ENCODE data around the gene CP.

The CP gene

DNA sequence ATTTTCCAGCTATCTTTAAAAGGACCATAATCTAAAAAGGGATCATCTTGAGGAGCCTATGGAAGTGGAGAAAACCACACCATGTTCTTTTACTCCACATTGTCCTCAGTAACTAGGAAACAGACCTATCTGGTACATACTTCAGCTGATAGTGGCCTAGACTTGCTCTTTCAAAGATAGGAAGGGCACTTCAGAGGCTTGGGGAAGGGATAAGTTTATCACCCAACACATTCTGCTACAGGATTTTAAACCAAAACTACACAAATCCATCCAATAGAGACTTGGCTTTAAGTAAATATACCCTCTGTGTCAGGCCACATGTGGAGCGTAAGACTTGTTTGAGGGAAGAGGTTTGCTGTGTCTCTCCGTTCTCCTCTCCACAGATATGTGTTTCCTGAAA lies 35.4 kb downstream of the CP start:
- DNase-seq (ENCODE audit: low read depth in 4 of 4, low spot score in 1 of 4) = no peak

DNA sequence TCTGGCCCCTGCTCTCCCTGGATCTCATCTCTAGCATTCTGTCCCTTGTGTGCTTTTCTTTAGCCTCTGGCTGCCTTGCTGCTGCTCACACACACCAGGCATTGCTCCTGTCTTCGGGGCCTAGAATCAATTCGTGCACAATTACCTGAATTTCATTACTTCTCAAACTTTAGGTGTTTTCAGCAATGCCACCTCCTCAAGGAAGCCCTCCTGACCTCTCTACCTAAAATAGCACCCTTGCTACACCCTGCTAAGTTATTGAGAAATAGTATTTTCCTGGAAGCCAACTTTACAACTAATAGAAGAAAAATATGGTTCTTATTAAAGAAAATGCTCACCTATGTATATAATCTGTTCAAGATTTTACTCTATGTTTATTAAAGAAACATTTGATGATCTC lies 40.4 kb downstream of the CP start:
- no peak for DNase-seq (ENCODE audit: low read depth in 4 of 4, low spot score in 1 of 4)

DNA sequence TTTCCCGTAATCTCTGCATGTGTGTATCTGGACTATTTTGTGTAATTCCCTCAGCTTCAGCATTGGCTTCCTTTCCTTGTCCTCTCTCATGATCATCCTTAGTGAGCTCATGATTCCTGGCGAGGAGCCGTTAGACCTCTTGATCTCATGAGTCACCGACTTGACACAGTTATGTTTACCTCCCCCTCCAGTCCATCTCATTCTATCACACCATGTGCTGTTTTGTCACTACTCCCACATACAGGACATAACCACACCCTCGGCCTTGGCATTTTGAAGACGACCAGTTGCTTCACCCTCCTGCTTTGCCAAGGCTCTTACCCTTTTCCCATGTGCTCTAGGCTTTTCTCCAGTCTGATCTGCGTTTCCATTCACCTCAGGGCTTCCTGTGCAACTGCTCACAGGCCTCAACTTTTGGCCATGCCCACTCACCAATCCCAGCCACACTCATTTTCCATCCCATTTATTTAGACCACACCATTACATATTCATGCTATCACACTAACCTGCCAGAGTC lies 41.5 kb downstream of the CP start:
- no peak for DNase-seq (ENCODE audit: low read depth in 4 of 4, low spot score in 1 of 4)

- no peak for DNase-seq (ENCODE audit: low read depth in 4 of 4, low spot score in 1 of 4)
These were observed 42.4 kb downstream of the CP start for GRCh38 chr3:149179220-149179619.

DNA sequence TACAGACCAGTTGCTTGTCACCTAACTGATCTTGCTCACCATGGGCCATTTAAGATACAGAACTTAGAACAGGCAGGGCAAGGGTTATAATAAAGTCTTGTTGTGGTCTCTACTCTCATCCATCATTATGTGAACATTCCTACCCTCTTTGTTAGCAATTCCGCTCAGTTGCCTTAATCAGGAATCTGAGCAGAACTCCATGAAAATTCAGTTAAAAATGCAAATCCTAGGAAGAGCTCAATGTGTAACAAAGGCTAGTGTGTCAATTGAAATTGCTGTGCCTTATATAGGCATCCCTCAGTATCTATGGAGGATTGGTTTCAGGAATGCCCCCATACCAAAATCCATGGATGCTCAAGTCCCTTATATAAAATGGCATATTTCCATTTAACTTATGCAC lies 44.5 kb downstream of the CP start:
- no peak for DNase-seq (ENCODE audit: low read depth in 4 of 4, low spot score in 1 of 4)

DNA sequence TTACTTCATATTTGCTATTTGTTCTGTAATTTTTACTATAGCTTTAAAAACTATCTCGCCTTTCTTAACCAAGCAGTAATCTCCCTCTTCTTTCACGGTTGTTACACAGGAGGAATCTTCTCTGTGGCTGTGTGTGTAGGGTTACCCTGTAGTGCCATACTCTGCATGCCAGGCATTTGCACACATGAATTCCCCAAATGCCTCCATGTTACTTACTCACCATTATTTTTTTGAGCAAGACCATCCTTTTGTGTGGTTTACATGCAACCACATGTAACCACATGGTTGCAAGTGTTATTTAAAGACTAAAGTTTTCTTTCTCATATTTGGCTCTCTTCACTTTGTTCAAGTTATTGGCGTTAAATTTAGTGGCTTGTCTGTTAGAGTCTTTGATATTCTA lies 46.7 kb downstream of the CP start:
- no peak for DNase-seq (ENCODE audit: low read depth in 4 of 4, low spot score in 1 of 4)

- DNase-seq (ENCODE audit: low read depth in 4 of 4, low spot score in 1 of 4) = no peak
These were observed 51.0 kb downstream of the CP start for GRCh38 chr3:149170672-149171071.

DNA sequence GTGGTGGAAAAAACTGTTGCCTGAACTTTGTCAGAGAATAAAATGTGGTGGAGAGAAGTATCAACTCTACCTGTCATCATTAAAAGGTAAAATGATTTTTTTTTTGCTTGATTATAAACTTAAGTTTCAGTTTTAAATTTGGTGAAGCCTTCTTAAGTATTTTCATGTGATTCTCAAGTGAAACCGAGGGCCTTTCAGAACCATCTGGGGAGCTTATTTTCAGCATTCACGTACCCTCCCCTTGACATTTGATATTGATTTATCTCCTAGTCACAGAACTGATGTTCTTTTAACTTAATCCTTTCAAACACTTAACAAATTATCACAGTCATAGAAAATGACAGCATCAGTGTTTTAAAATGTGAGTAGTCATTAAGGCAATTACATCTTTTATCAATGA lies 53.7 kb downstream of the CP start:
- DNase-seq (ENCODE audit: low read depth in 4 of 4, low spot score in 1 of 4) = no peak

GRCh38 chr3:149163066-149163465 lies 58.6 kb downstream of the CP start:
- DNase-seq (ENCODE audit: low read depth in 4 of 4, low spot score in 1 of 4) = no peak

DNA sequence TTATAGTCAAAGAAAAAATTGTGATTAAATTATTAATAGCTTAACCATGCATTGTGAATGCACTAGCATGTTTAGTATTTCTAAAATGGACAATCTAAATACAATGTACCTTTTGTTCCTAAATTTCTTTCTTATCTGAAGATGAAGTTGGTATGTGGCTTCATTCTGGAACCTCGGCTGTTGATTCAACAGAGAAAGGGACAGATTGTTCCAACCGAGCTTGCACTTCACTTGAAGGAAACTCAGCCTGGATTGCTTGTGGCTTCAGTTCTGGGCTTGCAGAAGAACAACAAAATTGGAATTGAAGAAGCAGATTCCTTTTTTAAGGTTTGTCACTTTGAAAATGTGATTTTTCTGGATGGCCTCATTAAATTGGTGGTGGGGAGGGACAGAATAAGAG lies 59.6 kb downstream of the CP start:
- no peak for DNase-seq (ENCODE audit: low read depth in 4 of 4, low spot score in 1 of 4)

GRCh38 chr3:149160754-149161300 lies 60.8 kb downstream of the CP start:
- no peak for DNase-seq (ENCODE audit: low read depth in 4 of 4, low spot score in 1 of 4)

- no peak for DNase-seq (ENCODE audit: low read depth in 4 of 4, low spot score in 1 of 4)
These were observed 68.2 kb downstream of the CP start for GRCh38 chr3:149153402-149153801.

- no peak for DNase-seq (ENCODE audit: low read depth in 4 of 4, low spot score in 1 of 4)
These were observed 69.2 kb downstream of the CP start for GRCh38 chr3:149152420-149152819.

GRCh38 chr3:149151843-149152242 lies 69.8 kb downstream of the CP start:
- no peak for DNase-seq (ENCODE audit: low read depth in 4 of 4, low spot score in 1 of 4)

- DNase-seq (ENCODE audit: low read depth in 4 of 4, low spot score in 1 of 4) = no peak
These were observed 71.2 kb downstream of the CP start for GRCh38 chr3:149150436-149150835.

DNA sequence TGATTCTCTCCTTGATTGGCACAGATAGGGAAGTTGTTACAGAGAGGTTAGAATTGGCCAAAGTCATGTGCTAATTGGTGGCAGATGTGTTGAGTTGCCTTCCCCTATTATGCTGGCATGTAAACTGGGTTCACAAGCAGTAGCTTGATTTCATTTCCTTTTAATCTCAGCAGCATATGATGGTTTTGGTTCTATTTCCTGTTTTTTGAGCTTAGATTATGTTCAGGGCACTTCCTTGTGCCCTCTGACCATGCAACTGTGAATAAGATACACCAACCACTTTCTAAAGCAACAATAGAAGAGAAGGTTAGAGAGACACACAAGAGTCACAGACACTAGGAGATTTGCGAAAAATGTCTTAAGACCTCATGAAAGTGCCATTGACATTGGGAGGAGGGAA lies 75.7 kb downstream of the CP start:
- no peak for DNase-seq (ENCODE audit: low read depth in 4 of 4, low spot score in 1 of 4)

DNA sequence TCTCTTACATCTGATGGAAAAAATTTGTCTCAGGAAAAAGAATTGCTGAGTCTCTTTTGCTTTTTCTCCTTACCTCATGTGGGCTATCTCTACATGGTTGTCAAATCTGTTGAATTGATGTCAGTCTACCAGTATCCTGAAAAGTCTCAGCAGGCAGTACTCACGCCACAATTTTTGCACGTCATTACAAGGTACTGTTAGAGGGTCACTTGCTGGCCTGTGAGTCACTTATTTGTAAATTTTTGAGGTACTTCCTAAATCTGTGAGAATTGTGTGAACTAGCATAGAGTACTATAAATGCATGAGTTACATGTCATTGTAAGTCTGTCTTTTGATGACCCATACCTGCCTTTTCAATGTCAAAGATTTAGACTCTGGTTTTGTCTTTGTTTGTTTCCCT lies 76.3 kb downstream of the CP start:
- DNase-seq (ENCODE audit: low read depth in 4 of 4, low spot score in 1 of 4) = no peak

DNA sequence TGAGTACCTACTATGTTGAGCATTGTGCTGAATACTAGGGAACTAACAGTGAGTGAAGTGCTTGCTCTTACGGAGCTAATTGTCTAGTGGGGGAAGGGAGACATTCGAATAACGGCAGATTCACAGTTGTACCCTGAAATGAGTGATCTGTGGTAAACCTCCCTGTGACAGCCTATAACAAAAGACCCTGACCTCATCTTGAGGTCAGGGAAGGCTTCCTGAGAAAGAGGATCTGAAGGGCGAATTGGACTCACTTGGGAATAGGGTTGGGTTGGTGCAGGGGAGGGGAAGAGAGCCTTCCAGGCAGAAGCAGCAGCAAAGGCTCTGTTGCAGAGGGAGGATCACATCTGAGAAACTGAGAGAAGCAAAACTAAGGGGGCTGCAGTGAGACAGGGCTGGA lies 78.9 kb downstream of the CP start:
- DNase-seq (ENCODE audit: low read depth in 4 of 4, low spot score in 1 of 4) = no peak

DNA sequence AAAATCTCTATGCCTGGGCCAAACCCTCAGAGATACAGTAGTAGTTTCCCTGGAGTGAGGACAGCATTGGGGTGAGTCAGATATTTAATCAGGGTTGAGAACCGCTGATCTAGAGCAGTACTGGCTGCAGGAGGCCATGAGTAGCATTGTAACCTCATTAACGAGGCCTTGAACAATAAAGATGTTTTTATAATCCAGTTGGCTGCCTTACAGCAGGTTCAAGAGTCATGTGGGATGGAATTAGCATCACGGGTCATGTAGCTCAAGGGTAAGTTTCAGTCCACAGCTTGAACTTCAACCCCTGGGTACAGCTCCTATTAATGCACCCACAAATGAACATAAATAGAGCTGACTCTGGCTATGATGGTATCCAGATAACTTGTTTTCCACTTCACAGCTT lies 87.1 kb downstream of the CP start:
- DNase-seq (ENCODE audit: low read depth in 4 of 4, low spot score in 1 of 4) = no peak

GRCh38 chr3:149131589-149131988 lies 90.0 kb downstream of the CP start:
- no peak for DNase-seq (ENCODE audit: low read depth in 4 of 4, low spot score in 1 of 4)

- peak; percentile 48 to 79 (median 60) for DNase-seq (ENCODE audit: low read depth in 4 of 4, low spot score in 1 of 4)
These were observed 92.1 kb downstream of the CP start, which contains the start of gene HPS3 for GRCh38 chr3:149129326-149130205. HPS3 (plus strand) TSS chr3:149129638; CDS start chr3:149129724, 86 bp downstream.

DNA sequence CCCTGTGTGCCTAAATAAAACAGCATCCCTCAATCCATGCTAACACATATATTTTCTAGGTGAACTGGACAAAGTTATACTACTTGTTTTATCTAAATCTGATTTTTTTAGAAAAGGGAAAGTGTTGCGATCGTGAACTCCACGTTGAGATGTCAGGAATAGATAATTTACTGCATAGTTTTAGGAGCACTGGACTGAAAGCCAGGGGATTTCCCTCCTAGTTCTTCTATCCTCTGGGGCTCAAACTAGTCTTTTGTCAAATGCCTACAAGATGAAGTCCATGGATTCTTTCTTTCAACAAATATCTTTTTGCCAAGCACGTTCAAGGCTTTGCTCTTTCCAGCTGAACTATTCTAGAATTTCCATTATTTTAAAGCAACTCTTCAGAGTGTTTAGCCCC lies 92.8 kb downstream of the CP start:
- DNase-seq (ENCODE audit: low read depth in 4 of 4, low spot score in 1 of 4) = no peak

Measured in stimulated activated CD4-positive, alpha-beta T cell treated with anti-CD3 and anti-CD28 coated beads, Interleukin-1b, Interleukin-23, amount 100 ng/mL, for 24 hours (primary cell).